Thyroid gland (tissue), 4 donors: ENCODE results near the gene ADAMTS2. TPM values are rescaled to one million over a fixed set of nuclear protein-coding genes. Genes with fewer than 3 reads are reported as not detected.

Experiments
- DNase-seq, 2 donors: peaks; one replicate each; pipeline ENCODE4 v3.0.0-alpha.2; 2019
- H3K27ac ChIP-seq, 3 donors: fragments of 200-600 bp; sonication (generic); 1 replicate in 2 of 3; 2 replicates in 1 of 3; pipeline ENCODE4 v1.5.1; 2016 to 2019; ENCODE audit warnings: mild to moderate bottlenecking in 1 of 3, moderate library complexity in 1 of 3
- H3K27me3 ChIP-seq: fragments of 200-600 bp; sonication (generic); one replicate; pipeline ENCODE4 v1.5.1; 2019
- H3K36me3 ChIP-seq, 2 donors: fragments of 200-600 bp; sonication (generic); one replicate each; pipeline ENCODE4 v1.5.1; 2016 to 2019
- H3K4me1 ChIP-seq, 2 donors: fragments of 200-600 bp; sonication (generic); one replicate each; pipeline ENCODE4 v1.5.1; 2017 to 2019
- H3K4me3 ChIP-seq, 3 donors: fragments of 200-600 bp; sonication (generic); replicated peaks in 1 of 3; 1 replicate in 2 of 3; 2 replicates in 1 of 3; pipeline ENCODE4 v1.5.1; 2016; ENCODE audit warnings: mild to moderate bottlenecking in 1 of 3
- H3K9me3 ChIP-seq: fragments of 200-600 bp; sonication (generic); one replicate; pipeline ENCODE4 v1.5.1; 2017
- CTCF ChIP-seq, 6 experiments: fragments of 200-600 bp in 3 of 6; fragments of 450-650 bp in 3 of 6; sonication (generic) in 3 of 6; IDR thresholded peaks; one replicate each; pipeline ENCODE4 v1.5.1; 2016 to 2019; ENCODE audit warnings: antibody characterized with exemption in 6 of 6, mild to moderate bottlenecking in 2 of 6, inconsistent platforms in 1 of 6, moderate library complexity in 1 of 6
- POLR2A ChIP-seq, 2 donors: fragments of 450-650 bp; IDR thresholded peaks; one replicate each; pipeline ENCODE4 v1.6.1; 2017; ENCODE audit warnings: antibody characterized with exemption in 2 of 2, mild to moderate bottlenecking in 2 of 2, moderate library complexity in 1 of 2
- WGBS, 2 donors: methylation state at CpG; one replicate each; pipeline ENCODE4 v1.1.5; 2017; 5-methylcytosine and 5-hydroxymethylcytosine counted together
- intact Hi-C: fragments of 100-400 bp; cut with DNase I; formaldehyde crosslinking; loops from one replicate; pipeline ENCODE4 v1.15.1; 2023
- total RNA-seq, 4 donors: library from RNA; depleted of rRNA; stranded (reverse); fragments of >200 nt; gene quantifications; one replicate each; pipeline ENCODE4 v1.2.3, GENCODE V29; 2016

The ADAMTS2 gene
- total RNA-seq, 4 donors from 2014 or later: 3.5 to 16.2 (median 7.3) TPM

GRCh38 chr5:179259731-179260323 lies 85.4 kb downstream of the ADAMTS2 start:
- no peak for DNase-seq
- Histone ChIP-seq H3K27ac (no peak overlapping the region), H3K4me3 (no peak overlapping the region), H3K27me3 (no peaks in the 10 kb centered on the region), H3K36me3 (no peaks in the 10 kb centered on the region), H3K4me1 (peaks cover 0 to under 1% of the 10 kb centered on the region in 2 donors), H3K9me3 (no peaks in the 10 kb centered on the region)
- intact Hi-C loops: no loop called here
- no peak for TF ChIP-seq POLR2A (IDR thresholded peaks at IDR 0.05)
- TF ChIP-seq CTCF (IDR thresholded peaks at IDR 0.05): no peak
- 93% methylated on average over 12 to 13 of the region's 13 CpGs for WGBS, 2 donors

GRCh38 chr5:179258922-179259730 lies 86.1 kb downstream of the ADAMTS2 start:
- no peak for TF ChIP-seq CTCF (IDR thresholded peaks at IDR 0.05)
- TF ChIP-seq POLR2A (IDR thresholded peaks at IDR 0.05): no peak
- no peaks in the 10 kb centered on the region for H3K27me3 ChIP-seq
- H3K36me3 ChIP-seq: no peaks in the 10 kb centered on the region
- no peaks in the 10 kb centered on the region for H3K9me3 ChIP-seq
- intact Hi-C loops: no loop called here
- no peaks in the 10 kb centered on the region for H3K4me1 ChIP-seq
- DNase-seq: no peak
- H3K4me3 ChIP-seq: no peak overlapping the region
- H3K27ac ChIP-seq: no peak overlapping the region
- 87 to 92% methylated on average over 22 to 24 of the region's 26 CpGs for WGBS, 2 donors

- 86% methylated on average over 21 to 23 of the region's 23 CpGs for WGBS, 2 donors
- no peak overlapping the region for H3K27ac ChIP-seq
- no peaks in the 10 kb centered on the region for H3K36me3 ChIP-seq
- H3K4me1 ChIP-seq: no peaks in the 10 kb centered on the region
- intact Hi-C loops: no loop called here
- H3K9me3 ChIP-seq: no peaks in the 10 kb centered on the region
- no peak for TF ChIP-seq POLR2A (IDR thresholded peaks at IDR 0.05)
- TF ChIP-seq CTCF (IDR thresholded peaks at IDR 0.05): no peak
- DNase-seq: no peak
- H3K27me3 ChIP-seq: no peaks in the 10 kb centered on the region
- H3K4me3 ChIP-seq: no peak overlapping the region
Measured at GRCh38 chr5:179258001-179258921, 87.0 kb downstream of the ADAMTS2 start.

GRCh38 chr5:179257176-179257682 lies 88.0 kb downstream of the ADAMTS2 start:
- no peak for DNase-seq

More at GRCh38 chr5:179257176-179257682, 88.0 kb downstream of the ADAMTS2 start:
- H3K4me1 ChIP-seq: no peaks in the 10 kb centered on the region
- H3K9me3 ChIP-seq: no peaks in the 10 kb centered on the region
- no peaks in the 10 kb centered on the region for H3K27me3 ChIP-seq
- no peak overlapping the region for H3K27ac ChIP-seq
- no peaks in the 10 kb centered on the region for H3K36me3 ChIP-seq
- intact Hi-C loops: no loop called here
- H3K4me3 ChIP-seq: no peak overlapping the region
- WGBS, 2 donors: 73 to 81% methylated on average over 22 to 28 of the region's 29 CpGs
- no peak for TF ChIP-seq CTCF (IDR thresholded peaks at IDR 0.05)
- no peak for TF ChIP-seq POLR2A (IDR thresholded peaks at IDR 0.05)
